ENCODE results near the gene PROCA1. TPM values are rescaled to one million over a fixed set of nuclear protein-coding genes. Genes with fewer than 3 reads are reported as not detected.
A peak's percentile ranks its signal among the peaks of the same experiment; 100 is the strongest.

The PROCA1 gene
- total and polyA plus RNA-seq, 2 of the 13 experiments (the other 11 are each of a cell fraction or from before 2014, with no cell fraction given), result 0.73 to 1.5 TPM

DNA sequence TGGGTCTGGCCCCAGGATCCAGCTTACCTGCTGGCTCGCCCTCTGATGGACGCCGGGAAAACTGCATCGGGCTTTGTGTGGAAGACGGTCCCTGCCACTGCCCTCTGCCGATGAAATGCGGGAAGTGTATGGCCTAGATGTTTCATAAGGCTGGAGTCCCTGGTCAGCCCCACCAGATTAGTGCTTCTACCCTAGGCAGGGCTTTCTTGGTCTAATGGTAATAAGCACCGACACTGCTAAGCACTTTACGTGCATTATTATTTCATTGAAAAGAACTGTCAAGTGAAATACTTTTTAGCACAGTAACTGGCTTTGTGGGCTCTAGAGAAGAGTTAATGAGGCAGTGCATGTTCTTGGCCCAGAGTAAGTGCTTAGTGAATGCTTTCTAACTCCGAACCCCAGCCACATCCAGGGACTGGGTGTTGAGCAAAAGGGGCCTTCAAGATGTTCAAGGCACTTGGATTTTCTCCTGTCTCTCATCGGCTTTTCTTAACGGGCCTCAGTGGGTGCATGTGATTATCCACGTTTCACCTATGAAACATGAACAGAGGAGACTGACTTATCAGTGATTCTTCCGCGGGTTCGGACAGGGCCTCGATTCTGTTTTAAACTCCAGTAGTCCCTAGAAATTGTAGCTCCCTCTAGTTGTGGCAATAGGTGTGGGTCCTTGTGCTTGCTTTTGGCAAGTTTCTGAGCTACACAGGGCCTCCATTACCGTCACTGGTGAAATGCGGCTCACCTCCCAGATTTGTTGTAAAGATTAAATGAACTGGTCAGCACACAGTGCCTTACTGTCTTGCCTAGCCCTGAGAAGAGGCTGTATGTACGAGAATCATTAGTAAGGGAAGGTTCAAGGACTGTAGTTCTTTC lies 38.7 kb upstream of the PROCA1 start (continued):
- no peak for TF ChIP-seq AHDC1 (CRISPR knock-in tag; IDR thresholded peaks at IDR 0.05; ENCODE audit: borderline replicate concordance)
- TF ChIP-seq, protein P1, sequence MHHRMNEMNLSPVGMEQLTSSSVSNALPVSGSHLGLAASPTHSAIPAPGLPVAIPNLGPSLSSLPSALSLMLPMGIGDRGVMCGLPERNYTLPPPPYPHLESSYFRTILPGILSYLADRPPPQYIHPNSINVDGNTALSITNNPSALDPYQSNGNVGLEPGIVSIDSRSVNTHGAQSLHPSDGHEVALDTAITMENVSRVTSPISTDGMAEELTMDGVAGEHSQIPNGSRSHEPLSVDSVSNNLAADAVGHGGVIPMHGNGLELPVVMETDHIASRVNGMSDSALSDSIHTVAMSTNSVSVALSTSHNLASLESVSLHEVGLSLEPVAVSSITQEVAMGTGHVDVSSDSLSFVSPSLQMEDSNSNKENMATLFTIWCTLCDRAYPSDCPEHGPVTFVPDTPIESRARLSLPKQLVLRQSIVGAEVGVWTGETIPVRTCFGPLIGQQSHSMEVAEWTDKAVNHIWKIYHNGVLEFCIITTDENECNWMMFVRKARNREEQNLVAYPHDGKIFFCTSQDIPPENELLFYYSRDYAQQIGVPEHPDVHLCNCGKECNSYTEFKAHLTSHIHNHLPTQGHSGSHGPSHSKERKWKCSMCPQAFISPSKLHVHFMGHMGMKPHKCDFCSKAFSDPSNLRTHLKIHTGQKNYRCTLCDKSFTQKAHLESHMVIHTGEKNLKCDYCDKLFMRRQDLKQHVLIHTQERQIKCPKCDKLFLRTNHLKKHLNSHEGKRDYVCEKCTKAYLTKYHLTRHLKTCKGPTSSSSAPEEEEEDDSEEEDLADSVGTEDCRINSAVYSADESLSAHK (CRISPR knock-in tag; IDR thresholded peaks at IDR 0.05; ENCODE audit: borderline replicate concordance), result no peak
- TF ChIP-seq CHD4 (IDR thresholded peaks at IDR 0.05; ENCODE audit: borderline replicate concordance, low read length), result 0 out of 2 replicates have a peak, but pooled peaks have one; percentile 28
- TF ChIP-seq PHF5A (CRISPR knock-in tag; IDR thresholded peaks at IDR 0.05; ENCODE audit: low read depth, unreplicated experiment), result peak; percentile 45
- TF ChIP-seq ZNF253 (CRISPR knock-in tag; IDR thresholded peaks at IDR 0.05; ENCODE audit: borderline replicate concordance), result no peak
- TF ChIP-seq, protein P2, sequence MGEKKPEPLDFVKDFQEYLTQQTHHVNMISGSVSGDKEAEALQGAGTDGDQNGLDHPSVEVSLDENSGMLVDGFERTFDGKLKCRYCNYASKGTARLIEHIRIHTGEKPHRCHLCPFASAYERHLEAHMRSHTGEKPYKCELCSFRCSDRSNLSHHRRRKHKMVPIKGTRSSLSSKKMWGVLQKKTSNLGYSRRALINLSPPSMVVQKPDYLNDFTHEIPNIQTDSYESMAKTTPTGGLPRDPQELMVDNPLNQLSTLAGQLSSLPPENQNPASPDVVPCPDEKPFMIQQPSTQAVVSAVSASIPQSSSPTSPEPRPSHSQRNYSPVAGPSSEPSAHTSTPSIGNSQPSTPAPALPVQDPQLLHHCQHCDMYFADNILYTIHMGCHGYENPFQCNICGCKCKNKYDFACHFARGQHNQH (CRISPR knock-in tag; IDR thresholded peaks at IDR 0.05), result peak; percentile 70; the same call in 1 of the 2 replicates
- TF ChIP-seq, protein P3, sequence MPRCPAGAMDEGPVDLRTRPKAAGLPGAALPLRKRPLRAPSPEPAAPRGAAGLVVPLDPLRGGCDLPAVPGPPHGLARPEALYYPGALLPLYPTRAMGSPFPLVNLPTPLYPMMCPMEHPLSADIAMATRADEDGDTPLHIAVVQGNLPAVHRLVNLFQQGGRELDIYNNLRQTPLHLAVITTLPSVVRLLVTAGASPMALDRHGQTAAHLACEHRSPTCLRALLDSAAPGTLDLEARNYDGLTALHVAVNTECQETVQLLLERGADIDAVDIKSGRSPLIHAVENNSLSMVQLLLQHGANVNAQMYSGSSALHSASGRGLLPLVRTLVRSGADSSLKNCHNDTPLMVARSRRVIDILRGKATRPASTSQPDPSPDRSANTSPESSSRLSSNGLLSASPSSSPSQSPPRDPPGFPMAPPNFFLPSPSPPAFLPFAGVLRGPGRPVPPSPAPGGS (CRISPR knock-in tag; IDR thresholded peaks at IDR 0.05), result no peak
- no peak for TF ChIP-seq SOX5 (CRISPR knock-in tag; IDR thresholded peaks at IDR 0.05; ENCODE audit: borderline replicate concordance)
- no peak for TF ChIP-seq ZNF382 (CRISPR knock-in tag; IDR thresholded peaks at IDR 0.05; ENCODE audit: borderline replicate concordance)
- no peak for TF ChIP-seq SUZ12 (IDR thresholded peaks at IDR 0.05; ENCODE audit: low read depth, low read length)
- TF ChIP-seq KLF11 (CRISPR knock-in tag; IDR thresholded peaks at IDR 0.05), result no peak
- TF ChIP-seq MYNN (CRISPR knock-in tag; IDR thresholded peaks at IDR 0.05; ENCODE audit: low read depth), result no peak
- peak; percentile 43; the same call in 1 of the 2 replicates for TF ChIP-seq BCL6 (CRISPR knock-in tag; IDR thresholded peaks at IDR 0.05)
- TF ChIP-seq ZNF468 (CRISPR knock-in tag; IDR thresholded peaks at IDR 0.05), result no peak
- no peak for TF ChIP-seq NCOA1 (CRISPR knock-in tag; IDR thresholded peaks at IDR 0.05)
- TF ChIP-seq TMF1 (CRISPR knock-in tag; IDR thresholded peaks at IDR 0.05; ENCODE audit: low read depth), result peak; percentile 37; the same call in 1 of the 2 replicates
- no peak for TF ChIP-seq ZNF274 (CRISPR knock-in tag; IDR thresholded peaks at IDR 0.05)

All from HepG2 (cell line).